GM21576 (cell line): Measurements from ENCODE around the gene EVC2.

Experiments used
- ATAC-seq: cut with Tn5 transposase; IDR thresholded peaks from one replicate; pipeline ENCODE4 v1.9.1; 2021; ENCODE audit warnings: mild to moderate bottlenecking, moderate library complexity; ENCODE audit not compliant: unreplicated experiment

EVC2 gene

DNA sequence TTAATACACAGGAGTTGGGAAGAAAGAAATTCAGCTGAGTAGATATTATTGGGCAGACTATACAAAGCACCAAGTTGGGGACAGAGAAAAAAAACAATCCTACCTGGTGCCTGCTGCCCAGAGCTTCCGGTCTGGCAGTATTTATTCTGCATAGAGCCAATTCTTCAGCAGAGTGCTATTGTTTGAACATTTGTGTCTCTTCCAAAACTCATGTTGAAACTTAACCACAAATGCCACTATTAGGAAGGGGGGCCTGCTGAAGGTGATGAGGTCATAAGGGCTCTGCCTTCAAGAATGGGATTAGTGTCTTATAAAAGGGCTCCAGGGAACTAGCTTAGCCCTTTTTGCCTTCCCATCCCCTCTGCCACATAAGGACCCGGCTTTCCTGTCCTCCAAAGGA, 136.2 kb downstream of the EVC2 start:
- no peak for ATAC-seq

DNA sequence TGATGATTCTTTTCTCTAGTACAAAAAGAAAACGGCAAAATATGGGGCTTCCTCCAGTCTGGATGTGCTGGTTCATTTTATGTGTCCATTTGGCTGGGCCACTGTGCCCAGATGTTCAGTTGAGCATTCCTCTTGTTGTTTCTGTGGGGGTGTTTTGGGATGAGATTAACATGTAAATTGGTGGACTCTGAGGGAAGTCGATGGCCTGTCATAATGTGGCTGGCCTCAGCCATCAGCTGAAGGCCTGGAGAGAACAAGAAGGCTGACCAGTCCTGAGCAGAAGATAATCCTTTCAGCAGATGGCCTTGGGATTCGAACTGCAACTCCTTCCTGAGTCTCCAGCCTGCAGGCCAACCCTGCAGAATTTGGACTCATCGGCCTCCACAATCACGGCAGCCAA, 136.7 kb downstream of the EVC2 start:
- ATAC-seq = no peak

DNA sequence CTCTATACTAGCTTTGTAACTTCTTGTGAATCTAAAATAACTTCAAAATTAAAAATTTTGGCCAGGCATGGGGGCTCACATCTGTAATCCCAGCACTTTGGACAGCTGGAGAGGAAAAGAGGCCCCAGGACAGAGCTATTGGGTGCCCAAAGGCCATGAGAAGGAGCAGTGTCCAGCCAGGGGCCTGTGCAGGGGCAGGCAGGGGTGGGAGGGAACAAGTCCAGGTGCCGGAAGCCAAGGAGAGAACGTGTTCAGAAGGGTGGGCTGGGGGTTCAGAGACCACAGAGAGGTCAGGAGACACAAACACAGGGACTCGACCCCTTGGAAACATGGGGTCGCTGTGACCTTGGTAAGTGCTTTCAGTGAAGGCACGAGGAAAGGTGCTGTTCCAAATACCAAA, 138.9 kb downstream of the EVC2 start:
- ATAC-seq = no peak

DNA sequence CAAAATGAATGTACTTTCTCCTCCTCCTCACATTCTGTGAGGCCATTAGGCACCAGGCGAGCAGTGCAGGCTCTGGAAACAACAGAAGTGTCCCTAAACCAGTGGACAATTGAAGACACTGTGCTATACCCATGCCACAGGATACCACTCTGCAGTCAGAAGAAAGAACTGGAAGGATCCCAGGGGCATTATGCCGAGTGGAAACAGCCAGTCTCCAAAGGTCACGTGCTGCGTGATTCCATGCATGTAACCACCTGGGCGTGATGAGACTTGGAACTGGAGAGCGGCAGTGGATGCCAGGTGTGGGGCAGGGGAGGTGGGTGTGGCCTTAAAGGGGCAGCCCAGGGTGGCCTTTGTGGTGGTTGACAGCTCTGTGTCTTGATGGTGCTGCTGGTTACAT, 139.4 kb downstream of the EVC2 start:
- no peak for ATAC-seq

DNA sequence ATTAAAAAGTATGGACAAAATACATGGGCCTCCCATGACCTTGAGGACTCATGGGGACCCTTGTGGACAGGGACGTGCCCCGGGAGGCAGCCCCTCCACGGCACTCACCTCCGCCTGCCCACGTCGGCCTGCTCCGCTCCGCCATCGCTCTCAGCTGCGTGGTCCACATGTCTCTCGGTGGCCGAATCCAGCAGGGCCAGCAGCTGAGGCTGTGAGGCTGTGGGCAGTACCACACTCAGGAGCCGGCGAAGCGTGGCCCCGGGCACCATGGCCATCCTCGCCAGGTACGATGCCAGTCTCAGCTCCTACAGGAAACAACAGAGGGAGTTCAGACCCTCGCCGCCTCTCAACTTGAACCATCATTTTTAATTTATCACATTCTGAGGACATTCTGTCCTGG, 140.0 kb downstream of the EVC2 start:
- no peak for ATAC-seq

DNA sequence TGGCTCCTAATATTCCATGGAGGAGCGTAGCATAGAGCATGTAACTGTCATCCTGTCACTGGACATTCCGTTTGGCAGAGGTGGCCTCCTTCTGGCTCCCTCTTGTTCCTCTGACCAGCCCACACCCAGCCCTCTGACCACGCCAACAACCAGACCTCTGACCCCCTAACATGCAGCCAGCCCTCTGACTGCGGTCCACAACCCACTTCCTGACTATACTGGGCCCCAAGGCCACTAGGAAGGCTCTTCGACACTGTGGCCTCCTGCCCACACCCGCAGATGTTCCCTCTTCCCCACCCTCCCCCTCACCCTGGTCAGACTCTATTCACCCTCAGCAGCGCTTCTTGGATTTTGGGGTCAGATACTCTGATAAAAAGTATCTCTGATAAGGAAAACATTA, 141.4 kb downstream of the EVC2 start:
- no peak for ATAC-seq

DNA sequence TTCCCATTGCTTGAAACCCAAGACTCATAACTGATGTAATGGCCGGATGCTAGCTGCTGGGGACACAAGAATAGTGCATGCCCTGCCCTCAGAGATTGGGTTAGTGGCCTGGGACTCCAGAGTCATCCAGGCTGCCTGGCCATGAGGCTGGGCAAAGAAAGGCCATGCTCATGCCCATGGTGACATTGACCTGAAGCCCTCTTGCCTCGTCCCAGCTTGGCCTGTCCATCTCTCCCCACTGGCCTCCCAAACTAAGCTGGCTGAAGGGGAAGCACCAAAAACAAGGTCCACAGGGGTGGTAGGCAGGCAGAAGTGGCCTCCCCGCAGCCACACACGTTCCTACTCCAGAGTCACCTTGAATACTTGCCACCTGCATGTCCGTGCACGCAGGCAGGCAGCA, 141.8 kb downstream of the EVC2 start:
- ATAC-seq = no peak

DNA sequence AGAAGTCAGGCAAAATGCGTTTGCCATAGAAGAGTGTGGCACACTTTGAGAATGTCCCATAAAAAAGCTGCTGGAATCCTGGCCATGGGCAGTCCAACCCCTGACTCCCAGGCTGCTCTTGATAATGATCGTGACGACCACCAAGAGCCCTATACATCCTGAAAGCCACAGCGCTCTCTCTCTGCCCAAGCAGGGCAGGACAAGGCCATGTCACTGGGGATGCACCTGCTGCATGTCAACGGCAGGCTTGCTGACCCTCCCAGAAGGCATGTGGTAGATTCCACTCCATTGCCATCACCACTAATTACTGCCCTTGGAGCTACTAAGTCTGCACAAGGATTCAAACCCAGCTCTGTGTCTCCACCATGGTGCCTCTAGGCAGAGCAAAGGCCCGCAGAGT, 144.5 kb downstream of the EVC2 start:
- no peak for ATAC-seq

DNA sequence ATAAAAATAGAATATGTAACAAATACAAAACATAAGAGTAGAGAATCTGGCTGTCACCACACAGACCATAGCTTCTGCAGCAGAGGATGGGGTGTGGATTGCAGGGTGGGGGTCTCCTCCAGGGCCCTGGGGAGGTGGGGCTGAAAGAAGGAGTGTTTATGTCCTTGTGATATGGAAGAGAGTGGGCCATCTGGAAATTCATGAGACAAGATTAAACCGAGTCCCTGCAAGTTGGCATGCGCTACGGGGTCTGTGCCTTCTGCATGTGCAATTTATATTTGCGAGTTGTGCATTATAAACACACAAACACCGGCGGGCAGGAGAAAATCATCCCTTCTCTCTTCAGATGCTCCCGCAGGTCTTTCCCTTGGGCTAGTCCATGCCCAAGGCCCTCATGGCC, 145.9 kb downstream of the EVC2 start:
- ATAC-seq = no peak

DNA sequence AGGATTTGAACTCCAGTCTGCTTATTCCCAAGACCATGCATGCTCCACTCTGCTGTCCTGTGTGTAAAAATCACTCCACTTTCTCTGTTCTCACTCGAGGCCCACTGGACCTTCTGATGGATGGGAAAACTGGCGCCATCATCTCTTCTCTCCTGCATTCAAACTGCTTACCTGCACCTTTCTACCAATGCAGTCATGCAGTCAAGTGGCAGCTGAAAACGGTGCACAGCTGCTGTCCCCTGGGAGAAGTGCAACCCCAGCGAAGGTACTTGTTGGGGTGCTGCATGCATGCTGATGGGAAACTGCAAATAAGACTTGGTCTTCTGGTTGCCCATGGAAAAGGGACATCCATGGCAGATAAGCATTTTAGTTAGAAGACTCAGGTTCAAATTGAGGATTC, 147.1 kb downstream of the EVC2 start:
- no peak for ATAC-seq

DNA sequence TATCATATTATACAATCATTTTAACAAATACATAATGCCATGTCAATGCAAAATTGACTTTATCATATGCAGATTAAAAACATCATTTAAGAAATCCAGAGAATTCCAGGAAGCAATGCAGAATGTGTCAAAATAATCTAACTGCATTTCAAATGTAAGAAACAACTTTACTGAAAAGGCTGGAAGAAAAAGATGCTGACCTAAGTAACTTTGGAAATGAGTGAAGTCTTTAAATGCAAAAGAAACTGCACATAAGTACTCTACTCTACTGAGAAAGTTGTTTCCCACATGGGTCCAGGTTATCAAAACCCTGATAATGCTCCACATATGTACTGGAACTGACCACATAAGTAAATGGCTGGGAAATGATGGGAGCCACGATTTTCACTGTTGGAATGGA, 149.9 kb downstream of the EVC2 start:
- ATAC-seq = no peak

DNA sequence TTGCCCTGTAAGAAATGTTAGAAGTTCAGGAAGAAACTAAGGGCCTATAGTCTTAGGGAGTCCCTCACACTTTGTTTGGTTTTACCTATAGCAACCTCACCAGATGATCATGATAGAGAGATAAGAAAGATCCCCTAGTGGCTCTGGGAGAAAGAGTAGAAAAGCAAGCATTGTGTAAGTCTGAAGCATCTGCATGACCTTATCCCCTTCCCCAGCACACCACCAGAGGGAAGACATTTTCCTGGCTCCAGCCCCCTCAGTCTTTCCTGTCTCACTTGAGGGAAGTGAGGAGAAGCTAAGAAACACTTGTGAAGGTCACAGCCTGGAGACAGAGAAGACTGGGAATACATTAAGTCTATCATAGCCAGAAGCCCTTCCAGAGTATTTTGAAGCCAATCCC, 154.0 kb downstream of the EVC2 start:
- no peak for ATAC-seq

DNA sequence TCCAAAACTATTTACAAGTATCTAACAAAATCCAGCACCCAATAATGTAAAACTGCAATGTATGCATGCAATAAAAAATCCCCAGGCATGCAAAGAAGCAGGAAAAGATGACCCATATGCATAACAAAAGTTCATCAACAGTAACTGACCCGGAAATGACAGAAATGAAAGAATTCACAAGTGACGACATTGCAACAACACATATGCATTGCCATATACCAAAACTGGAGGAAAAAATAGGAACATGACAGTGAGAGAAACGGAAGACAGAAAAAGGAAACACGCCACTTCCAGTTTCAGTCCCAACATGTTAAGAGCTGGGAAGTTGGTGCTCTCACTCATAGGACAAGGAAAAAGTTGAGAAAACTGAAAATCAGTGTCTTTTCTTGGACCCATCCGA, 154.6 kb downstream of the EVC2 start:
- ATAC-seq = no peak

DNA sequence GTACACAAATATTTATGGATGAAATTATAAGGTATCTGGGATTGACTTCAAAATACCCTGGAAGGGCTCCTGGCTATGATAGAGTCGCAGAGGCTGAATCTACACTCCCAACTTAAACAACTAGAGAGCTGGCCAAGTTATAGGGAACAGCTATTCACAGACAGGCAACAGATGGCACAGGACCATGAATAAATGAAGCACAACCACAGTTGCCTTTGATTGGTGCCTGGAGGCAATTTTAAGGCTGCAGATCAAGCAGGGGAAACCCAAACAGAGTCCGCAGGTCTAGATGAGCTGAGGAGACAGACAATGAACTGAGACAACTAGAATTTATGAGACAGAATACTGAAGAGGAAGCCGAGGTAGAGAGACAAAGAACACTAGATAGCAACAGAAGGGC, 155.9 kb downstream of the EVC2 start:
- no peak for ATAC-seq

DNA sequence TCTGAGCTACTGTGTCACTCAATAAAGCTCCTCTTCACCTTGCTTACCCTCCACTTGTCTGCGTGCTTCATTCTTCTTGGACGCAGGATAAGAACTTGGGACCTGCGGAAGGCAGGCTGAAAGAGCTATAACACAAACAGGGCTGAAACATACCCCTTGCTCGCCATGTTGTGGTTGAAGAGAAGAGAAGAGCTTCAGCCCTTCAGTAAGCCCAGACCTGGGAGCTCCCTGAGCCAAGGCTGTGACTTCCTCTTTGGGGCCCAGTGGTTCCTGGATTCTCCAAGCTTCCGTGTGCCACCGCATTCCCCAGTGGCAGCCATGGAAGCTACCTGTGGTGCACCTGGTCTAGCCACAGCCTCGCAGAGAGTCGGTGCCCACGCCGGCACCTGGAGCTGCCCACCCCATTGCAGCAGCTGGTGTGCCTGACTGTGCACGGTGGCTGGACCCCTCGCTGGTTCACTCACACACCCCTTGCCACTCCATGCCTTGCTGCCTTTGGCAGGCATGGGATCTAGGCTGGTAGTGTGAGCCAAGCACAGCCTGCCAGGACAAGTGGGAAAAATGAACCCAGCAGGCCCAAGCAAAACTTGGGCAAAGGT, 160.6 kb downstream of the EVC2 start:
- no peak for ATAC-seq

DNA sequence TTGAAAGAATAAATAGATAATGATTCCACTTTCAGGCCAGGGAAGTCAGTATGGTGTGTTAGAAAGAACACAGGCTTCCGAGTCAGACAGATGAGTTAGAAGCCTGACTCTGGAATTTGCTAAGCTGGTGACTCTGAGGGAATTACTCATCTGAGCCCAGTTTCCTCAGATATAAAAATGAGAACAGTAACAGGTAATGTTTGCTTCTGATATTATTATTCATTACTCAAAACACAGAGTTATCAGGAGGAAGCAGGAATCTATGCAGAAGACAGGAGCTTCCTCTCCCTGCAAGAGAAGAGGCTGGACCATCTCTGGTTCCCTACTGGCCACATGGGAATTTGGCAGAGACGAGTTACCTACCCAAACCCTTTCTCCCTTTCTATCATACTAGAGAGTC, 163.1 kb downstream of the EVC2 start:
- no peak for ATAC-seq

DNA sequence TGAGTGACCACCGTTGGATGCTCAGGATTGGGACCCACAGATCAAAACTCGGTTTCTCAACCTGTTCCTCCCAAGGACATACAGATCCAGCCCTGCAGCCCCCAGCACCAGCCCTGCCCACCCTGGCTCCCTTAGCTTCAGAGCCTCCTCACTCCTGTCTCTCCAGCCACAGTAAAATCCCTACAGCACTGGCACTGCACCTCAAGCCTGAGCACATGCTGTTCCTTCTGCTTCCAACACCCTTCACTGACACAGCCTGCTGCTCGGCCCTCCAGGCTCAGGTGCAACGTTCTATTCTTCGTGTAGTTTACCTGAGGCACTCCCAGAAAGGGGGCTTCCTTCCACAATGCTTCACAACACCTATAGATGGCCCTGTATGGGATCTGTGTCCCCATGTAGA, 163.6 kb downstream of the EVC2 start:
- ATAC-seq = no peak

DNA sequence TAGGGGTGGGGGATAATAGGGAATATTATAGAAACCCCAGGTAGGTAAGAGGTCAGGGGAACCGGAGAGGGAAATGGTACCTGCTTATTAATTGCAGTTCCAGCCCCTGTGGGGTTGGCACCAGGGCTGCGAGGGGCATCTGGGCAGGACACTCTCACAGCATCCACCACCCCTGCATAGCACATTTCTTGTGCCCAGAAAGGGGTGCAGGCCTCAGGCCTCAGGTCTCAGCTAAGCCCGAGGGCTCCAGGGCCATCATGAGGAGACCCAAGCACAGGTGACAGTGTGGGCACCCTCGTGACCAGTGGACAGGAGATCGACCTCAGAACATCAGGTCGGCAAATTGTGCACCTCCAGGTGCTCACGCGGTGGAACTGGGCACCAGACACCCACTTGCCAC, 164.7 kb downstream of the EVC2 start:
- ATAC-seq = no peak

DNA sequence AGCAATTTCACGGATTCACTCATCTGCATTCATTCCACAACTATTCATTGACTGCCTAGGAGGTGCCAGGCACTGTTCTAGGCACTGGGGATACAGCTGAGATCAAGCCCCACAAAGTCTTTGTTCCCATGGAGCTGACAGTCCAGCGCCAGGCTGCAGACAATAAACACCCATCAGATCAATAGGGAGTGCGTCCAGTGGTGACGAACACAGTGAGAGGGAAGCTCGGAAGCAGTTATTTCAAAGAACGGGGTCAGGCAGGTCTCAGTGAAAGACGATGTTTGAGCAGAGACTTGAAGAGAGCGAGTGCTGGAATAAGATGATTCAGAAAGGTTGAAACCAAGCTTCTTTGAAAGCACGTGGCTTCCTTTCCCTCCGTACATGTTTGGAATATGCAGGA, 167.2 kb downstream of the EVC2 start:
- ATAC-seq = no peak

DNA sequence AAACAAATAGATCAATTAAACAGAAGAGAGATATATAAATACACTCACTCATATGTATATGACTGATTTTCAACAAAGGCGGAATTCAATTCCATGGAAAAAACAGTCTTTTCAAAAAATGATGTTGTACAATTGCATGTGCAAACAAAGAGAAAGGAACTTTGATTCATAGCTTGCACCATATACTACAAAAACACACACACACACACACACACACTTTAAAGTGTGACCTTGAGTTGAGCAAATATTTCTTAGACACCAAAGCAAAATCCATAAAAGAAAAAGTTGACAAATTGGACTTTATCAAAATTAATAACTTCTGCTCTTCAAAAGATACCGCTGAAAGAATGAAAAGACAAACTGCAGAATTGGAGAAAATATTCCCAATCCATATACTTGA, 168.8 kb downstream of the EVC2 start:
- no peak for ATAC-seq

DNA sequence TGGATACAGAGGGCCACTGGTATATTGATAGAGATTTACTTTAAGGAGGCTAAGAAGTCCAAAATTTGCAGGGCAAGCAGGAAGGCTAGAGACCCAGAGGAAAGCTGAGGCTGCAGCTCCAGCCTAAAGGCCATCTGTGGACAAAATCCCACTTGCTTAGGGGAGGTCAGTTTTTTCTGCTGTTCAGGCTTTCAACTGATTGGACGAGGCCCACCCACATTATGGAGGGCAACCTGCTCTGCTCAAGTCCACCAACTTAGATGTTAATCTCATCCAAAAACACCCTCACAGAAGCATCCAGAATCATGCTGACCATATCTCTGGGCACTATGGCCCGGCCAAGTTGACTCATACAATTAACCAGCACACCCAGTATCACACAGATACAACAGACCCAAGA, 176.3 kb downstream of the EVC2 start:
- no peak for ATAC-seq

DNA sequence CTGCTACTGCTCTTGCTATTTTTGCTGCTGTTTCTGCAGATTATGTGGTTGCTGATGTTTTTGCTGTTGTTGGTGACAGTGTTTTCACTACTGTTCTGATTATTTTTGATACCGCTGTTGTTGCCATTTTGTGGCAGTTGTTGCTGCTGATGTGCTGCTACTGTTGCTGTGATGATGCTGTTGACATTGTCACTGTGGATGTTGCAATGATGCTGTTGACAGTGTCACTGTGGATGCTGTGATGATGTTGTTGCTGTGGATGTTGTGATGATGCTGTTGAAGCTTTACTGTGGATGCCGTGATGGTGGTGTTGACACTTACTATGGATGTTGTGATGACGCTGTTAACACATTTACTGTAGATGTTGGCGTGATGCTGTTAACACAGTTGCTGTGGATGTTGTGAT, 180.3 kb downstream of the EVC2 start:
- no peak for ATAC-seq

DNA sequence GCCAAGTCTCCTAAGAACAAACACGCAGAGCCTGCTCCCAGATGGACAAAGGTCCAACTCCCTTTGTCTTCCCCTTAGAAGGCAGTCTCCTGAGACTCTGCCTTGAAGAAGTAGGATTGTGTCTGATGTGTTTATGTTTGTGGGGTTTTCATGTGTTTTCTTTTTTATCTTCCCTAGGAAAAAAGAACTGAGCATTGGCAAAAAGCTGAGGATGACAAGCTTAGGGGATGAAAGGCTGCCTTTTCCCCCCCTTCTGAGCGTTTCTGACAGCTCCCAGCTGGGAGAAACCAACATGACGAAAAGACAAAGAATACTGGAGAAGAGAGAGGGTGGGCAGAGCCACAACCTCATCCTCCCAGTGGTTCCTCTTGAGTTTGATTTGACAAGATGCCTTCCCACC, 181.1 kb downstream of the EVC2 start:
- ATAC-seq = no peak
